Smooth muscle cell (in vitro differentiated cells): ENCODE results near the gene EFCAB13. TPM values are rescaled to one million over a fixed set of nuclear protein-coding genes. Genes with fewer than 3 reads are reported as not detected.

Source experiments
- DNase-seq: peaks from one replicate; lab custom pipeline; 2025; ENCODE audit not compliant: unreplicated experiment; lab: John Stamatoyannopoulos, UW
- H2AFZ ChIP-seq: fragments of 200-600 bp; sonication (generic); 2 replicates; pipeline ENCODE4 v1.6.0; 2016; ENCODE audit warnings: antibody characterized with exemption, low read depth, mild to moderate bottlenecking
- H3F3A ChIP-seq: fragments of 200-600 bp; sonication (generic); 2 replicates; pipeline ENCODE4 v1.6.0; 2017; ENCODE audit warnings: antibody characterized with exemption, low read depth
- H3K27ac ChIP-seq: fragments of 200-600 bp; sonication (generic); 2 replicates; pipeline ENCODE4 v1.5.1; 2016; ENCODE audit warnings: low read depth, mild to moderate bottlenecking
- H3K27me3 ChIP-seq: fragments of 200-600 bp; sonication (generic); 2 replicates; pipeline ENCODE4 v1.6.1; 2016; ENCODE audit warnings: low read depth, mild to moderate bottlenecking
- H3K36me3 ChIP-seq: fragments of 200-600 bp; sonication (generic); 2 replicates; pipeline ENCODE4 v1.5.1; 2016; ENCODE audit warnings: low read depth
- H3K4me1 ChIP-seq: fragments of 200-600 bp; sonication (generic); 2 replicates; pipeline ENCODE4 v1.5.1; 2016; ENCODE audit warnings: low read depth
- H3K4me2 ChIP-seq: fragments of 200-600 bp; sonication (generic); 2 replicates; pipeline ENCODE4 v1.6.0; 2016; ENCODE audit warnings: mild to moderate bottlenecking
- H3K4me3 ChIP-seq: fragments of 200-600 bp; sonication (generic); 2 replicates; pipeline ENCODE4 v1.5.1; 2016; ENCODE audit warnings: mild to moderate bottlenecking
- H3K79me2 ChIP-seq: fragments of 200-600 bp; sonication (generic); 2 replicates; pipeline ENCODE4 v1.6.0; 2016; ENCODE audit warnings: low read depth, mild to moderate bottlenecking
- H3K9ac ChIP-seq: fragments of 200-600 bp; sonication (generic); 2 replicates; pipeline ENCODE4 v1.6.0; 2016; ENCODE audit warnings: low read depth
- H3K9me3 ChIP-seq: fragments of 200-600 bp; sonication (generic); replicated peaks from 2 replicates; pipeline ENCODE4 v1.5.1; 2016; ENCODE audit warnings: low read depth
- H4K20me1 ChIP-seq: fragments of 200-600 bp; sonication (generic); 2 replicates; pipeline ENCODE4 v1.6.0; 2016; ENCODE audit warnings: low read depth
- CTCF ChIP-seq: fragments of 200-600 bp; sonication (generic); IDR thresholded peaks from 2 replicates; pipeline ENCODE4 v1.5.1; 2017; ENCODE audit warnings: borderline replicate concordance, mild to moderate bottlenecking, antibody characterized with exemption; ENCODE audit not compliant: insufficient read depth, poor library complexity, severe bottlenecking
- WGBS: methylation state at CpG from one replicate; pipeline ENCODE4 v1.1.7; 2016; ENCODE audit warnings: low lambda C conversion rate; 5-methylcytosine and 5-hydroxymethylcytosine counted together
- polyA plus RNA-seq: library from polyadenylated mRNA; unstranded; fragments of >200 nt; fragmentation: Nextera tagmentation; extraction: Ambion mirVana; gene quantifications from 2 replicates; pipeline ENCODE4 v1.2.1, GENCODE V29; 2016
- total RNA-seq: library from RNA; depleted of rRNA; stranded (reverse); fragments of >200 nt; gene quantifications from 2 replicates; pipeline ENCODE4 v1.2.3, GENCODE V29; 2014

Gene EFCAB13
- total and polyA plus RNA-seq, 2 experiments from 2014 or later: 1.2 to 4.6 TPM

DNA sequence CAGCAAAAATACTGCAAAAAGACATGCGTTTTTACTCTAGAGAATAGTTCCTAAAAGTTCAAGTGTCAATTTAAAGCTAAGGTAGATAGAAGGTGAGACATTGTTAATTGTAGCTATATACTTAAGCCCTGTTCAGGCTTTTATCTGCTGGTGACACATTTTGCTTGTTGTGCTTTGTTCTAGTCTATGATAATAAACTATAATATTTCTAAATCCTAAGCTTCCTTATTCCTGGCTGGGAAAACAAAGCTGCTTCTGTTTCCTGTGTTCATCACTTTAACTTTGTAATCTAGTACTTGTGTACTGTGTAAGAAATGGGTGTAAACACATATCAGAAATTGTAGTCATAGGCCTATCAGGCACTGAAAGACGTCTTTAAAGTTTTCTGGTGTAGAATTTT lies 77.3 kb downstream of the EFCAB13 start:
- Histone ChIP-seq H3K9me3 (no peaks in the 10 kb centered on the region), H3K36me3 (no peaks in the 10 kb centered on the region), H3K9ac (no peak overlapping the region), H3K27me3 (no peaks in the 10 kb centered on the region), H3K27ac (no peak overlapping the region), H3K4me3 (no peak overlapping the region), H4K20me1 (no peaks in the 10 kb centered on the region), H3K4me1 (no peaks in the 10 kb centered on the region), H2AFZ (no peak overlapping the region), H3K4me2 (no peak overlapping the region), H3K79me2 (no peaks in the 10 kb centered on the region), H3F3A (no peaks in the 10 kb centered on the region)
- WGBS: 83% methylated on average over 2 of the region's 2 CpGs
- TF ChIP-seq CTCF: no peak
- DNase-seq: no peak

GRCh38 chr17:47404006-47404405 lies 80.3 kb downstream of the EFCAB13 start:
- Histone ChIP-seq H3K27me3 (no peaks in the 10 kb centered on the region), H3K4me3 (no peak overlapping the region), H4K20me1 (no peaks in the 10 kb centered on the region), H3K9ac (no peak overlapping the region), H3K79me2 (no peaks in the 10 kb centered on the region), H3K4me1 (no peaks in the 10 kb centered on the region), H3K27ac (no peak overlapping the region), H3K9me3 (no peaks in the 10 kb centered on the region), H3F3A (no peaks in the 10 kb centered on the region), H2AFZ (no peak overlapping the region), H3K4me2 (no peak overlapping the region), H3K36me3 (no peaks in the 10 kb centered on the region)
- no peak for TF ChIP-seq CTCF
- 84% methylated on average over 3 of the region's 3 CpGs for WGBS
- DNase-seq: no peak

- no peaks in the 10 kb centered on the region for H3F3A ChIP-seq
- H3K4me2 ChIP-seq: no peak overlapping the region
- H3K36me3 ChIP-seq: no peaks in the 10 kb centered on the region
- DNase-seq: no peak
- H3K79me2 ChIP-seq: no peaks in the 10 kb centered on the region
- H3K9me3 ChIP-seq: no peaks in the 10 kb centered on the region
- no peaks in the 10 kb centered on the region for H3K27me3 ChIP-seq
- H3K27ac ChIP-seq: no peak overlapping the region
- no peaks in the 10 kb centered on the region for H4K20me1 ChIP-seq
- H3K4me1 ChIP-seq: no peaks in the 10 kb centered on the region
- no peak overlapping the region for H3K4me3 ChIP-seq
- no peak overlapping the region for H2AFZ ChIP-seq
- no peak for TF ChIP-seq CTCF
- H3K9ac ChIP-seq: no peak overlapping the region
Measured at GRCh38 chr17:47404875-47405274, 81.1 kb downstream of the EFCAB13 start.

DNA sequence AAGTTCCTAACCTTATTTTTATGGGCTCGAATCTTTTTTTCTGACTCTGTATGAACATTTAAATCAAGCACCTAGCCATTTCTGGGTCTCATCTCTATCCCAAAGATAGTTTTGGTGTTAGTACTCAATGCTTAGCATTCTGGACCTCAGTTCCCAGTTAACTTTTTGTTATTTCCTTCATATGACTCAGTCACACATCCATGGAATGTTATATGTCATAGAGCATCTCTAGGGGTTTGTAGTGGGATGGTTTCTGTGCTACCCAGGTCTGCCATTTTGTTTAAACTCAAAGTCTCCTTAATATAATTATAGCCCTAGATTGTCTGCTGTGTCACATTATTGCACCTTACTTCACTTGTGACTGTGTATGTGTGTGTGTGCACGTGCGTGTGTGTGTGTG lies 90.1 kb downstream of the EFCAB13 start:
- H3K4me2 ChIP-seq: no peak overlapping the region

More for the DNA sequence above, 90.1 kb downstream of the EFCAB13 start:
- Histone ChIP-seq H3K9ac (no peak overlapping the region), H3F3A (no peaks in the 10 kb centered on the region), H3K79me2 (no peaks in the 10 kb centered on the region), H3K27me3 (no peaks in the 10 kb centered on the region), H4K20me1 (no peaks in the 10 kb centered on the region), H2AFZ (no peak overlapping the region), H3K9me3 (no peaks in the 10 kb centered on the region), H3K27ac (no peak overlapping the region), H3K4me3 (no peak overlapping the region), H3K36me3 (no peaks in the 10 kb centered on the region), H3K4me1 (peaks cover 4% of the 10 kb centered on the region)
- no peak for TF ChIP-seq CTCF
- WGBS: 96% methylated on average over 3 of the region's 3 CpGs
- DNase-seq: no peak
